GM19193 (cell line): Measurements from ENCODE around the gene SNU13.

Source experiments
- POLR2A ChIP-seq: IDR thresholded peaks from 4 replicates; pipeline ENCODE4 v1.6.1; 2011; ENCODE audit not compliant: insufficient read depth, insufficient read length; ENCODE audit errors: extremely low read depth

The SNU13 gene

DNA sequence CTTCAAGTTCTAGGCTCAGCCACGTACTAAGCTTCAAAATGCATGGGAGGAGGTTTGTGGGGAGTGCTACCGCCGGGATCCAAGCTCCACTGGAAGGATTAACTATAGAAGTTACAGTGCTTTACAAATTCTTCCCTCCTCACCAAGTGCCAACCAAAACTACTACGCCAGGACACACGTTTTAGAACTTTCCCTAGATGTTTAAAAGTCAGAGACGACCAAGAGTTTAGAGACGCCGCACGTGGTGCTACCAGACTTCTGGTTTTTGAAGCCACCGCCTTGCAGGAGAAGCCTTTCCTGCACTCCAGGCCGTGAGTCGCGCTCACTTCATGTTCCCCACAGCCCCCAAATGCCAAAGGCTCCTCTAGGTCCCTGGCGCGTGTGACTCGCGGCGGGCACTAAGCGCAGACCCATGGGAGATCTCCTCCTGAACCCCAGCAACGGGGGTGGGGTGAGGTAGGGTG lies 734 bp downstream of the SNU13 start:
- no peak for TF ChIP-seq POLR2A

GRCh38 chr22:41684194-41684593 lies 4.5 kb downstream of the SNU13 start:
- TF ChIP-seq POLR2A, result no peak

- TF ChIP-seq POLR2A, result no peak
Observed at GRCh38 chr22:41683616-41684015, 5.1 kb downstream of the SNU13 start.

DNA sequence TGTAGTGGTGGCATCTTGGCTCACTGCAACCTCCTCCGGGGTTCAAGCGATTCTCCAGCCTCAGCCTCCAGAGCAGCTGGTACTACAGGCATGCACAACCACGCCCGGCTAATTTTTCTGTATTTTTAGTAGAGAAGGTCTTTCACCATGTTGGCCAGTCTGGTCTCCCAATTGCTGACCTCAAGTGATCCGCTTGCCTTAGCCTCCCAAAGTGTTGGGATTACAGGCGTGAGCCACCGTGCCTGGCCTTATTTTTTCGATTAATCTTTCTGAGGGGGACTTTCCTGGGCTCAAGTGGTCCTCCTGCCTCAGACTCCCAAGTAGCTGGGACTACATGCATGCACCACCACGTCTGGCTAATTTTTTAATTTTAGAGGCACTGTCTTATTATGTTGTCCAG lies 5.6 kb downstream of the SNU13 start:
- no peak for TF ChIP-seq POLR2A

DNA sequence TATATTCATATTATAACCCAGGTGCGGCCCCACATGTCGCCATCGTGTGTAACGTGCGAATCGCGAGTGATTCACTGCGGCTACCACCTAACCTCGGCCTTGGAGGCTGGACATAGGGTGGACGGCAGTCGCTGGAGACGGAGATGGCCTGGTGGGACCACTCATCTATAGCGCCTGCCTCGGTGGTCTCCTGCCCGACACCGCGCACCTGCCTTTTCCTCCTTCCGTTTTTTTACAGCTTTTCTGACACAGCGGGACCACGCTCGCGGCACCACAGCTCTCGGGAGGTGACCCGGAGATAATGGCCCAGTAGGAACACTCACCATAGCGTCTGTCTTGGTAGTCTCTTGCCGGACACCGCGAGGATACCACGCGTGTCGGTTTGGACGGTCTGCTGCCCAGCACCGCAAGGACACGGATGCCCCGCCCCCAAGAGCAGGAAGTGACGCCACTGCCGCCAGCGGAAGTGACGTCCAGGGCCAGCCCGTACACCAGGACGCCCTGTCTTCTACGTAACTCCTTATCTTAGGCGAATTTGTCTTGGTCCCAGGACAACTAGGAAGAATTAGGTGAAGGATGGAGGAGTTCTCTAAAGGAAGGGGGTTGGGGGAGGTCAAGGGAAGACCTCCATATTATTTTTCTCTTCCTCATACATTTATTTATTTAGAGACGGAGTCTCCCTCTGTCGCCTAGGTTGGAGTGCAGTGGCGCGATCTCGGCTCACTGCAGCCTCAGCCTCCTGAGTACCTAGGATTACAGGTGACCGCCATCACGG lies 6.4 kb downstream of the SNU13 start:
- peak; percentile 62 for TF ChIP-seq POLR2A

- no peak for TF ChIP-seq POLR2A
Observed at GRCh38 chr22:41681616-41682015, 7.1 kb downstream of the SNU13 start.

DNA sequence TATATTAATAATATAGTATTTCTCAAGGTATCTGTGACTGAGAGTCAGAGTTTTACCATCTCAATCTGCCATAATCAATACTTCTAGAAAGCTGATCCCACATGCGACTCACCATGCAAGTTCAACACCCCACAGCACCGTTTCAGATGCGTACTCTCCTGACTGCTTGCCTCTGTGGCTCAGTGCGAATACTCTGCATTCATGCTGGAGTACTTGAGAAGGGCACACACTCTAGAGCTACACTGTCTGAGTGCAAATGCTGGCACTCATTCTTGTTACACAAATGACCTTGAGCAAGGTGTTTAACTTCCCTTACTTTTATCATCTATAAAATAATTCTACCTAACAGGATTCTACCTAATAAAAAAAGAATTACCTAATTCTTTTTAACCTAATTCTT lies 12.5 kb downstream of the SNU13 start:
- TF ChIP-seq POLR2A, result no peak

DNA sequence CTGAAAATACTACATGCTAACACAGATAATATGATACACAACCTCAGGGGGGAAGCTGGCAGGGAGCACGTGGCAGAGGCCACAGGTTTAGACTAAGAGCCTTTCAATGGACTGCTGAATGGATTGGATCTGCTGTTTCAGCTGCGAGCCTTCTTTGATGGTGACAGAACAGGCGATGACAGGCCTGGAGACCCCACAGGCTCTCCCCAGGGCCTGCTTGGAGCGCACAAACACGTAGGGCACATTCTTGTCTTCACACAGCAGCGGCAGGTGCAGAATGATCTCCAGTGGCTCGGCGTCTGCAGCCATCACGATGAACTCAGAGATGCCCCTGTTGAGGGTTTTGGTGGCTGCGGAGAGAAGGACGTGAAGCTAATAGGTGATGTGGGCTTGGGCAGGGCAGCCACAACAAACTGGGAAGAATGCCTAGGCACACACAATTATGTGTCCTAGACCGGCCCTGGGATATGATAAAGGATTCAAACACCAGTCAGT lies 13.8 kb downstream of the SNU13 start:
- TF ChIP-seq POLR2A, result no peak

- no peak for TF ChIP-seq POLR2A
Observed at GRCh38 chr22:41672780-41673509, 15.7 kb downstream of the SNU13 start.

DNA sequence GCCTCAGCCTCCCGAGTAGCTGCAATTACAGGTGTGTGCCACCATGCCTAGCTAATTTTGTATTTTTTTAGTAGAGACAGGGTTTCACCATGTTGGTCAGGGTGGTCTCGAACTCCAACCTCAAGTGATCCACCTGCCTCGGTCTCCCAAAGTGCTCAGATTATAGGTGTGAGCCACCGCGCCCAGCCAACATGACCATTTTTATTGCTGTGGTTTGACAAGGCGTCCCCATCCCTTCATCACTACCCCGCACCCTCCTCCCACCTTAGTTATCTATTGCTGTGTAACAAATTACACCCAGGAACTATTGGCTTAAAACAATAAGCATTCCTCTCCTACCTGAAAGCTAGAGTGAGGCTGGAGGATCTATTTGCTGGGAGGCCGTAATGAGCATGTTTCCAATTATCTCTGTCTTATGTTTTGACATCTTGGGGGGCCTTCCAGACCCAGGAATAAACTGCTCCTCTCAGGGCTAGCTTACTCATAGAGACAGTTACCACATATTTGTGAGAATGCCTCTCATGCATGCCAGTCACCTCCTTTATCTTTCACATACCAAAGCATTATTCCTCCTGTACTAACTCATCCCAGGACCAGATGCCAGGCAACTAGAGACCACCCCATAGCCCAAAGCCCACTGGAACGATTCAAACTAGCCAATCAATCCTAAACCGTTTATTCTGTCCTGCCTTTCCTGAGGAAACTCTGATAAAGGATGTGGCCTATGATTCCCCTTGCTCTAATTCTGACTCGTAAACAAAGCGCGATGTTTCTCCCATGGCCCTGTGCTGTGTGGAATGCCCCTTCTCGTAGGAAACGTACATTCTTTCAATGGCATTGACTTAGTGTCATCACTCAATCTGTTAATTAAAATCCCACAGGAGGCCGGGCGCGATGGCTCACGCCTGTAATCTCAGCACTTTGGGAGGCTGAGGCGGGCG lies 19.4 kb downstream of the SNU13 start:
- TF ChIP-seq POLR2A, result no peak

- no peak for TF ChIP-seq POLR2A
Observed at GRCh38 chr22:41664951-41665350, 23.7 kb downstream of the SNU13 start.

DNA sequence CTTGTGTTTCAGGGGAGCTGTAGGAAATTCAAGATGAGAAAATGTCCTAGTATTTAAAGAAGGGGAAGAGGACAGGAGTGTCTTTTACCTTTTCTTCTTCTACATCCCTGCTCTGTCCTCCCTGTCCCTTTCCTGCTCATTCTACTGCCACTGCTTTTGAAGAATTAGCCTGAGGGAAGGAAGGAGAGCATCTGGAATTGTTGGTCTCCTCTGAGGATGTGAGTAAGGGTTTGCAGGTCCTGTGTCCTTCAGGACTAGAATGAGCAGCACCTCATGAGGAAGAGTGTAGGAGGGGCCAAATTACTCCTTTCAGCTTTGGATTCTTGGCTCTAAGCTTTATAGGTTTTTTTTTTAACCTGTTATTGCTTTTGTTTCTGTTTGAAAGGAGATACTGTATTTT lies 24.2 kb downstream of the SNU13 start:
- no peak for TF ChIP-seq POLR2A

DNA sequence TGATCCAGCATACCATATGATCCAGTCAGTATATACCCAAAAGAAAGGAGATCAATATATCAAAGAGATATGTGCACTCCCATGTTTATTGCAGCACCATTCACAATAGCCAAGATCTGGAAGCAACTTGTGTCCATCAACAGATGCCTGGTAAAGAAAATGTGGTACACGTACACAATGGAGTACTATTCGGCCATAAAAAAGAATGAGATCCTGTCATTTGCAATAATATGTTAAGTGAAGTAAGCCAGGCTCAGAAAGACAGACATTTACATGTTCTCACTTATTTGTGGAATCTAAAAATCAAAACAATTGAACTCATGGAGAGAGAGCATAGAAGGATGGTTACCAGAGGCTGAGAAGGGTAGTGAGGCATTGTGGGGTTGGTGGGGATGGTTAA lies 27.0 kb downstream of the SNU13 start:
- no peak for TF ChIP-seq POLR2A

DNA sequence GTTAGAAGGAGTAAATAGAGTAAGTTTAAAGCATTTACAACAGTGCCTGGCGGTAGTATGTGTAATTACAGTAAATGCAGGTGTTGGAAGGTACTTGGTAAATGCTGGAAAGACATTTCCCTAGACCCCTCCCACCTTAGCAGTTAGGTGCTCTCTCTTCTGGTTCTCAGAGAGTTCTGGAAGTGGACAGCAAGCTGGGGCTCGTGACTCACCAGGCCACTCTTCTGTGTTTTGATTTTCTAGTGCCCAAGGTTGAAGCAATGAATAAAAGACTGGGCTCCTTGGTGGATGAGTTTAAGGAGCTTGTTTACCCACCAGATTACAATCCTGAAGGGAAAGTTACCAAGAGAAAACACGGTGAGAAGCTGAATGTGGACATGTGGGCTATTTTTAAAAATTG lies 27.6 kb downstream of the SNU13 start:
- TF ChIP-seq POLR2A, result no peak

- TF ChIP-seq POLR2A, result no peak
Observed at GRCh38 chr22:41660416-41660815, 28.3 kb downstream of the SNU13 start.
